ENCODE results near the gene DYNC1I1.

Gene DYNC1I1

GRCh38 chr7:96122746-96123145 is 350.4 kb downstream of the DYNC1I1 start:
- no peak overlapping the region for H3K27ac ChIP-seq (ENCODE audit: low read length)
- no peaks in the 10 kb centered on the region for H3K27me3 ChIP-seq (ENCODE audit: insufficient read depth, low read length)
- peaks cover 20% of the 10 kb centered on the region for H3K4me1 ChIP-seq (ENCODE audit: insufficient read depth, low read length)
- H3K4me3 ChIP-seq (ENCODE audit: low read length) = no peak overlapping the region
- peaks cover 24% of the 10 kb centered on the region; the same call in 1 of the 2 replicates for H3K36me3 ChIP-seq (ENCODE audit: insufficient read depth, low read depth, low read length)
- H3K9me3 ChIP-seq (ENCODE audit: insufficient read depth, low read depth, low read length) = no peaks in the 10 kb centered on the region
- H3K9ac ChIP-seq (ENCODE audit: low read depth, low read length) = no peak overlapping the region

GRCh38 chr7:96126382-96126781 is 354.0 kb downstream of the DYNC1I1 start:
- no peaks in the 10 kb centered on the region for H3K9me3 ChIP-seq (ENCODE audit: insufficient read depth, low read depth, low read length)
- no peak overlapping the region for H3K27ac ChIP-seq (ENCODE audit: low read length)
- H3K36me3 ChIP-seq (ENCODE audit: insufficient read depth, low read depth, low read length) = peaks cover 16% of the 10 kb centered on the region
- H3K9ac ChIP-seq (ENCODE audit: low read depth, low read length) = no peak overlapping the region
- H3K4me3 ChIP-seq (ENCODE audit: low read length) = 0 out of 2 replicates have a peak overlapping the region, but pooled peaks have one; percentile 20
- H3K4me1 ChIP-seq (ENCODE audit: insufficient read depth, low read length) = peaks cover 18% of the 10 kb centered on the region
- no peaks in the 10 kb centered on the region for H3K27me3 ChIP-seq (ENCODE audit: insufficient read depth, low read length)

- Histone ChIP-seq H3K9ac (ENCODE audit: low read depth, low read length) (no peak overlapping the region), H3K4me3 (ENCODE audit: low read length) (no peak overlapping the region), H3K4me1 (ENCODE audit: insufficient read depth, low read length) (peaks cover 23% of the 10 kb centered on the region), H3K27me3 (ENCODE audit: insufficient read depth, low read length) (no peaks in the 10 kb centered on the region), H3K36me3 (ENCODE audit: insufficient read depth, low read depth, low read length) (peaks cover 11% of the 10 kb centered on the region), H3K27ac (ENCODE audit: low read length) (no peak overlapping the region), H3K9me3 (ENCODE audit: insufficient read depth, low read depth, low read length) (no peaks in the 10 kb centered on the region)
Observed at GRCh38 chr7:96127746-96128145, 355.4 kb downstream of the DYNC1I1 start.

GRCh38 chr7:96131525-96131924 is 359.2 kb downstream of the DYNC1I1 start:
- H3K4me1 ChIP-seq (ENCODE audit: insufficient read depth, low read length) = peaks cover 15% of the 10 kb centered on the region; the same call in 1 of the 2 replicates
- no peak overlapping the region for H3K9ac ChIP-seq (ENCODE audit: low read depth, low read length)
- H3K36me3 ChIP-seq (ENCODE audit: insufficient read depth, low read depth, low read length) = peaks cover 16% of the 10 kb centered on the region
- no peaks in the 10 kb centered on the region for H3K27me3 ChIP-seq (ENCODE audit: insufficient read depth, low read length)
- no peak overlapping the region for H3K27ac ChIP-seq (ENCODE audit: low read length)
- H3K4me3 ChIP-seq (ENCODE audit: low read length) = no peak overlapping the region
- no peaks in the 10 kb centered on the region for H3K9me3 ChIP-seq (ENCODE audit: insufficient read depth, low read depth, low read length)

GRCh38 chr7:96135241-96135640 is 362.9 kb downstream of the DYNC1I1 start:
- Histone ChIP-seq H3K27me3 (ENCODE audit: insufficient read depth, low read length) (no peaks in the 10 kb centered on the region), H3K4me3 (ENCODE audit: low read length) (no peak overlapping the region), H3K4me1 (ENCODE audit: insufficient read depth, low read length) (peaks cover 10% of the 10 kb centered on the region), H3K9ac (ENCODE audit: low read depth, low read length) (no peak overlapping the region), H3K36me3 (ENCODE audit: insufficient read depth, low read depth, low read length) (peaks cover 15% of the 10 kb centered on the region), H3K9me3 (ENCODE audit: insufficient read depth, low read depth, low read length) (no peaks in the 10 kb centered on the region), H3K27ac (ENCODE audit: low read length) (no peak overlapping the region)

- H3K36me3 ChIP-seq (ENCODE audit: insufficient read depth, low read depth, low read length) = peaks cover 5% of the 10 kb centered on the region; the same call in 1 of the 2 replicates
- H3K4me1 ChIP-seq (ENCODE audit: insufficient read depth, low read length) = peaks cover 8% of the 10 kb centered on the region
Observed at GRCh38 chr7:96136600-96137239, 364.4 kb downstream of the DYNC1I1 start.

GRCh38 chr7:96143495-96144259 is 371.3 kb downstream of the DYNC1I1 start:
- H3K9ac ChIP-seq (ENCODE audit: low read depth, low read length) = no peak overlapping the region
- no peaks in the 10 kb centered on the region for H3K9me3 ChIP-seq (ENCODE audit: insufficient read depth, low read depth, low read length)
- H3K36me3 ChIP-seq (ENCODE audit: insufficient read depth, low read depth, low read length) = 0 out of 2 replicates have a peak, but pooled peaks cover 10% of the 10 kb centered on the region
- H3K27ac ChIP-seq (ENCODE audit: low read length) = no peak overlapping the region
- peak overlapping the region; percentile 20 for H3K4me3 ChIP-seq (ENCODE audit: low read length)
- peaks cover 18% of the 10 kb centered on the region for H3K4me1 ChIP-seq (ENCODE audit: insufficient read depth, low read length)
- peaks cover 76% of the 10 kb centered on the region for H3K27me3 ChIP-seq (ENCODE audit: insufficient read depth, low read length)

More at GRCh38 chr7:96136600-96137239, 364.4 kb downstream of the DYNC1I1 start:
- Histone ChIP-seq H3K4me3 (ENCODE audit: low read length) (no peak overlapping the region), H3K9me3 (ENCODE audit: insufficient read depth, low read depth, low read length) (no peaks in the 10 kb centered on the region), H3K27ac (ENCODE audit: low read length) (no peak overlapping the region), H3K27me3 (ENCODE audit: insufficient read depth, low read length) (peaks cover 11% of the 10 kb centered on the region), H3K9ac (ENCODE audit: low read depth, low read length) (no peak overlapping the region)

- Histone ChIP-seq H3K4me3 (ENCODE audit: low read length) (peak overlapping the region; percentile 20), H3K9me3 (ENCODE audit: insufficient read depth, low read depth, low read length) (no peaks in the 10 kb centered on the region), H3K4me1 (ENCODE audit: insufficient read depth, low read length) (peaks cover 18% of the 10 kb centered on the region), H3K9ac (ENCODE audit: low read depth, low read length) (no peak overlapping the region), H3K27me3 (ENCODE audit: insufficient read depth, low read length) (peaks cover 76% of the 10 kb centered on the region), H3K27ac (ENCODE audit: low read length) (no peak overlapping the region), H3K36me3 (ENCODE audit: insufficient read depth, low read depth, low read length) (0 out of 2 replicates have a peak, but pooled peaks cover 10% of the 10 kb centered on the region)
Observed at GRCh38 chr7:96144260-96144526, 371.8 kb downstream of the DYNC1I1 start.
